Frontal cortex (tissue), 4 donors: ENCODE results near the gene TMPRSS15. TPM values are rescaled to one million over a fixed set of nuclear protein-coding genes. Genes with fewer than 3 reads are reported as not detected.

Experiments
- DNase-seq, 2 donors: peaks; one replicate each; pipeline ENCODE4 v3.0.0; 2012; ENCODE audit warnings: low spot score in 2 of 2
- FAIRE-seq: peaks from 2 replicates; lab custom pipeline; 2012; peaks lifted over from hg19 to GRCh38; lab: Jason Lieb, UNC
- total RNA-seq: library from RNA; depleted of rRNA; stranded (reverse); fragments of >200 nt; gene quantifications from one replicate; pipeline ENCODE4 v1.2.3, GENCODE V29; 2014
- donor health status: control.
- donor health status: control.
- donor health status: control.

The TMPRSS15 gene
- total RNA-seq, 1 donor from 2014 or later = not detected

- DNase-seq (no peak), FAIRE-seq (no peak)
Observed at GRCh38 chr21:18251065-18251464, 152.5 kb downstream of the TMPRSS15 start.

- DNase-seq = no peak
- FAIRE-seq = no peak
Observed at GRCh38 chr21:18249672-18250071, 153.9 kb downstream of the TMPRSS15 start.

GRCh38 chr21:18248171-18248570 is 155.4 kb downstream of the TMPRSS15 start:
- FAIRE-seq (no peak), DNase-seq (no peak)

GRCh38 chr21:18245464-18245967 is 158.1 kb downstream of the TMPRSS15 start:
- FAIRE-seq (no peak), DNase-seq (peak in 1 of 2 donors; percentile 15)

- DNase-seq (peak in 1 of 2 donors; percentile 33), FAIRE-seq (no peak)
Observed at GRCh38 chr21:18244671-18245463, 158.7 kb downstream of the TMPRSS15 start, which contains the start of gene CHODL. Gene CHODL, plus strand, starts transcription at chr21:18244833. Its CDS starts 391 bp downstream, at chr21:18245224.

GRCh38 chr21:18235545-18235944 is 168.0 kb downstream of the TMPRSS15 start:
- FAIRE-seq = no peak
- no peak for DNase-seq

GRCh38 chr21:18228060-18228739 is 175.4 kb downstream of the TMPRSS15 start:
- DNase-seq = no peak
- FAIRE-seq = no peak

- FAIRE-seq = no peak
- no peak for DNase-seq
Observed at GRCh38 chr21:18222346-18222745, 181.2 kb downstream of the TMPRSS15 start.

GRCh38 chr21:18220498-18220897 is 183.1 kb downstream of the TMPRSS15 start:
- FAIRE-seq = no peak
- DNase-seq = no peak

Other genes with a start within 250 kb of the TMPRSS15 start
- 6.9 TPM for gene CHODL, start 159.0 kb downstream of the TMPRSS15 start, total RNA-seq